Stomach (tissue), 4 donors: Measurements from ENCODE around the gene MATCAP1.

Experiments used
- CTCF ChIP-seq, 7 experiments: fragments of 450-650 bp in 4 of 7; fragments of 200-600 bp in 3 of 7; sonication (generic) in 3 of 7; IDR thresholded peaks; one replicate each; pipeline ENCODE4 v1.5.1; 2016 to 2019; ENCODE audit warnings: antibody characterized with exemption in 7 of 7, control low read depth in 2 of 7, mild to moderate bottlenecking in 1 of 7
- EP300 ChIP-seq: sonication (generic); formaldehyde crosslinking; IDR thresholded peaks from one replicate; pipeline ENCODE4 v1.6.1; 2017; ENCODE audit warnings: antibody characterized with exemption
- POLR2A ChIP-seq, 4 donors: fragments of 450-650 bp; IDR thresholded peaks; one replicate each; pipeline ENCODE4 v1.6.1; 2016; ENCODE audit warnings: antibody characterized with exemption in 4 of 4, control low read depth in 2 of 4, mild to moderate bottlenecking in 1 of 4, moderate library complexity in 1 of 4

DNA sequence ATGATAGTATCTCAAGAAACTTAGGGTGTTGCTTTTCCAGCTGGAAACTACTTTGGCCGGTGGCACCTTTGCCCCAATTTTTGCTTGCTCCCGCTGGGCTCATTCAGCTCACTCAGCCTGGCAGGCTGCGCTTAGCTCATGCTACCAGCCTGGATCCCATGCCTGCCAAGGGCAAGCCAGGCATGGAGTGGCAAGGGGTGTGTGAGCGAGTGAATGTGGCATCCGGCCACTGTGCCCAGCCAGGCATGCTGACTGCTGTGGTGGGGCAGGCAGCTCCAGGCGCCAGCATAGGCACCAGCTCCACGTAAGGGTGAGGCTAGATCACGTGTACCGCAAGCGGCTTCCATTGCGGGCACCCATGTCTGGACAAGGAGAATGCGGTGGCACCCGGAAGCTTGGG, 42.4 kb downstream of the MATCAP1 start:
- TF ChIP-seq CTCF (IDR thresholded peaks at IDR 0.05) (no peak), POLR2A (IDR thresholded peaks at IDR 0.05) (no peak), EP300 (no peak)
